Activated CD4-positive, alpha-beta T cell treated with anti-CD3 and anti-CD28 coated beads, Interleukin-2, amount 50 U/mL, for 24 hours (primary cell): ENCODE measurements around the gene CCNF.
"Not testable (repeated sequence)": the region's sequence is repeated elsewhere in the genome, so short reads cannot be mapped to it uniquely, and the experiment has no call there.

Experiments used
- DNase-seq, 2 donors: peaks; one replicate each; pipeline ENCODE4 v3.0.0-alpha.2; 2020; ENCODE audit warnings: low read depth in 1 of 2, low spot score in 1 of 2

Gene CCNF

GRCh38 chr16:2427526-2427925 is 1.7 kb upstream of the CCNF start:
- no peak for DNase-seq

DNA sequence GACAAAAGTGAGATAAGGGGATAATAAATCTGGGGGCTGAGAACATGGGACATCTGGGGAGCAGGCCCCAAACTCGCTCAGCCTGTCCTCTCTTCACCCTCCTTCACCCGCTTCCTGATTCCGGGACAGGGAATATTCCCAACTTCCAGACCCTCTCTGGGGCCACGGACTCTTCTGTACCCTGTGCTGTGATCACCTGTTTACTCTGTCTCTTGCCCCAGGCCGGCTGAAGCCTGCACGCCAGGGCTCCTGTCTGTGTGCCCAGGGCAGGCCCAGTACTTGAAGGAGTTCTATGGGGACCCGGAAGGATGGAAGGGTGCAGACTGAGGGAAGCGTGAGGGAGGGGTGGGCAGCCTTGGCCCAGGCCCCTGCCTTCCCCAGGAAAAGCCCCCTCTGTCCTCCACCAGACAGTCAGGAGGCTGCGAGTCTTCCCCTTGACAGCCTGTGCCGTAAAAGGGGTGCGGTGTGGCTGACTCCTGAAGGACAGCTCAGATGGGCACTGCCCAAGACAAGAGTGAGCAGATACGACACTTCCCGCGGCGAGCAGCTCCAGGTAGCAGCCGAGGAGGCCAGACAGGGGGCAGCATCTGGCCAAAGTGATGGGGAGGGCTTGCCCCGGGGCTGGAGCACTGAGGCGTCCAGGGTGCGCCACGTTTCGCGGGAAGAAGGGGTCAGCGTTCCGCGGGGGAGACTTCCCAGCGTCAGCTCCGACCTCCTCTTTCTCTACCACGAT is 1.0 kb upstream of the CCNF start:
- DNase-seq, result no peak

GRCh38 chr16:2428784-2429033 is 538 bp upstream of the CCNF start:
- no peak for DNase-seq

DNA sequence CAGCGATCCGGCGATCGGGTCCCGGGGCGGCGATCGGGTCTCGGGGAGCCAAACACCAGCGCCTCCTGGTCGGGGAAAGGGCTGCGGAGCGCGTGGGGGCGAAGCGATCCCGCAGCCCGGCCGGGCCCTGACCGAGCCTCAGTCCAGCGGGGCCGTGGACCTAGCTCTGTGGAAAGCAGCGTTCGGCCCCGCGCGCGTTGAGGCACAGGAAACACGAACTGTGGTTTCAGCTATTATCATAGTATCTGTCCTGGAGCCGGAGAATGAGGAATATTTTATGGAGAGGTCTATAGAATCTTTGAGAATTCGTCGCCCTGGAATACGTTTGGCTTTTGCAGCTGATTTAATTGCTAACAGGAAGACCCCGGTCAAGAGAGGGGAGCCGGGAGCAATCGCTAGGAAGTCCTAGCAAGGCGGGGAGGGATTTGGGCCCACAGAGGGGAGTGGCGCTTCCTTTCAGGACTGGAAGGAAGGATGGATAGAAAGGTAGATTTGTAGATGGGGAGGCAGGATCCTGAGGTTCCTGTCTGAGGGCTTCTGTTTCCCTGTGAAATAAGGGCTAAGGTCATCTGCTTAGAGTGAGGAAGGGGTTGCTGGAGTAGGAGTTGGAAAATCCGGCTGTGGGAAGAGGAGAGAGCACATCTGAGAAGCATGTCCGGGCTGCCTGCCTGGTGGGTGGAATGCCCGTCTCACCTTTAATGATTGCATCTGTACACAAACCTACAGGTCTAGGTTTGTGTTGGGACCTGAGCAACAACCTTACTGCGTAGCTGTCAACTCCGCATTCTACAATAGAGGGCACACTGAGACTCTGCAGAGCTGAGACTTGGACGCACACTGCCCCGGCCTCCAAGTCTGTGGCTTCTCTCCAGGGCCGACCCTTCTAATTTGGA is 770 bp downstream of the CCNF start:
- DNase-seq, result no peak

- no peak for DNase-seq
Observed at GRCh38 chr16:2432286-2432685, 3.0 kb downstream of the CCNF start.

GRCh38 chr16:2432801-2433505 is 3.7 kb downstream of the CCNF start:
- no peak for DNase-seq

GRCh38 chr16:2435236-2435635 is 6.0 kb downstream of the CCNF start:
- not testable (repeated sequence) for DNase-seq

GRCh38 chr16:2436110-2436509 is 6.9 kb downstream of the CCNF start:
- no peak for DNase-seq

DNA sequence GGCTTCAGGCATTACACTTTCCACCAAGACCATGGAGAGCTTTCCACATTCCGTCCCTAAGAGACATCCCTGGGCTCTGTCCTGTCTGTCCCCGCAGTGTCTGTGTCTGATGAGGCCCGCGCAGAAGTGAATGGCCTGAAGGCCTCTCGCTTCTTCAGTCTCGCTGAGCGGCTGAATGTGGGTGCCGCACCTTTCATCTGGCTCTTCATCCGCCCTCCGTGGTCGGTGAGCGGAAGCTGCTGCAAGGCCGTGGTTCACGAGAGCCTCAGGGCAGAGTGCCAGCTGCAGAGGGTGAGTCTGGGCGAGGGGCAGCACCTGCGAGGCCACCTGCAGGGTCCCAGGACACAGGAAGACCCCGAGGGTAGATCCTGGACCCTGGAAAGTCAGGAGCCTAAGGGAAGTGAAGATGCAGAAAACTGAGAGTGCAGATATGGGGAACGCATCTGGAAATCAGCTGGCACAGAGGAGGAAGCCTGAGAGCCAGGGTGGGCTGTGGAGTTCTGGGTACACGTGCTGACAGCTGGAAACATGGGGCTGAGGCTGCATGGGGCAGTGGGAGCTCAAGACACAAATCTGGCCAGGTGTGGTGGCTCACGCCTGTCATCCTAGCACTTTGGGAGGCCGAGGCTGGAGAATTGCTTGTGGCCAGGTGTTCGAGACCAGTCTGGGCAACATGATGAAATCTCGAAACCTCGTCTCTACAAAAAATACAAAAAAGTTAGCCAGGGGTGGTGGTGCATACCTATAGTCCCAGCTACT is 8.0 kb downstream of the CCNF start:
- DNase-seq, result no peak

- no peak for DNase-seq
Observed at GRCh38 chr16:2438121-2438520, 8.9 kb downstream of the CCNF start.

DNA sequence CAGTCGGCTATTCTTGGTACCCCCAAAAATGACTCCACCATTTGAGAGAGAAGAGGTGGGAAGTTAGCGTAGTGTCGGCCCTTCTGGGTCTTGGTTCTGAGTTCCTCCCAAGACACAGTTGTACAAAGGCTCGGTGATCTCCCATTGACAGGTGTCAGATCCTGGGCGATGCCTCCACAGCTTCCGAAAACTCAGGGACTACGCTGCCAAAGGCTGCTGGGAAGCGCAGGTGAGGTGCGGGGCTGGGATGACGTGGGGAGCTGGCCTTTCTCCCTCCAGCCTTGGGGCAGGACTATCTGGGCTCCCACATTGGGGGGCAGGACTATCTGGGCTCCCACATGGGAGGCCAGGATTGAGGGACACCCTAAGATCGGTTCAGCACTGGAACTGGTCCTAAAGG is 10.4 kb downstream of the CCNF start:
- no peak for DNase-seq

DNA sequence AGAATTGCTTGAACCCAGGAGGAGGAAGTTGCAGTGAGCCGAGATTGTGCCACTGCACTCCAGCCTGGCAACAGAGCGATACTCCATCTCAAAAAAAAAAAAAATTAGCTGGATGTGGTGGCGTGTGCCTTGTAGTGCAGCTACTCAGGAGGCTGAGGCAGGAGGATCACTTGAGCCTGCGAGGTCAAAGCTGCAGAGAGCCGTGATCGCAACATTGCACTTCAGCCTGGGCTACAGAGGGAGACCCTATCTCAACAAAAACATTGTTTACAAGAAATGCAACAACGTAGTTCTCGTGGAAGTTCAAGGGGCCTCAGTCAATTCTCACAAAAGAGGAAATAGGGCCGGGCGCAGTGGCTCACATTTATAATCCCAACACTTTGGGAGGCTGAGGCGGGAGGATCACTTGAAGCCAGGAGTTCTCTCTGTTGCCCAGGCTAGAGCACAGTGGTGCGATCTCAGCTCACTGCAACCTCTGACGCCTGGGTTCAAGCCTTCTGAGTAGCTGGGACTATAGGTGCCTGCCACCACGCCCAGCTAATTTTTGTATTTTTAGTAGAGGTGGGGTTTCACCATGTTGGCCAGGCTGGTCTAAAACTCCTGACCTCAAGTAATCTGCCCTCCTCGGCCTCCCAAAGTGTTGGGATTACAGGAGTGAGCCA is 12.0 kb downstream of the CCNF start:
- DNase-seq, result not testable (repeated sequence)

- DNase-seq, result no peak
Observed at GRCh38 chr16:2443555-2443954, 14.3 kb downstream of the CCNF start.

GRCh38 chr16:2447920-2448583 is 18.8 kb downstream of the CCNF start:
- no peak for DNase-seq

GRCh38 chr16:2449118-2449517 is 19.9 kb downstream of the CCNF start:
- no peak for DNase-seq

DNA sequence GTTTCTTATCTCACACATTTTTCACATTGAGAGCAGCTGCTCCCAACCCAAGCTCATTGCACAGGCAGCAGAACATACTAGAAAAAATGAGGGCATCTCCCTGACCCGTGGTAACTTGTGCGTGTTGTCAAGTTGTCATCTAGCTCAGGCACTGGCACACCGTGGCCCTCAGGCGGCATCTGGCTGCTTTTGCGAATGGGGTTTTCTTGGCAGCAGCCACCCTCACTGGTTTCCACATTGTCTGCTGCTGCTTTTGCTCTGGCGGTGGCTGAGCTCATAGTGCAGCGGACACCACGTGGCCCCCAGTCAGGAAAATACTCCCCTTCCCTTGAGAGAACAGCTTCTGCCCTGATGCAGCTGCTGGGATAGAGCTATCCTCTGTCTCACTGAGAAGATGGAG is 21.3 kb downstream of the CCNF start:
- no peak for DNase-seq

GRCh38 chr16:2450975-2451381 is 21.7 kb downstream of the CCNF start:
- DNase-seq, result no peak

- DNase-seq, result no peak
Observed at GRCh38 chr16:2451851-2452320, 22.6 kb downstream of the CCNF start.

- DNase-seq, result no peak
Observed at GRCh38 chr16:2452650-2453049, 23.4 kb downstream of the CCNF start.
